K562 (cell line): ENCODE measurements around the gene PDE11A. TPM values are rescaled to one million over a fixed set of nuclear protein-coding genes. Genes with fewer than 3 reads are reported as not detected.

Experiments
- CBFB ChIP-seq: sonication (generic); formaldehyde crosslinking; IDR thresholded peaks from 2 replicates; pipeline ENCODE4 v1.4.0; 2020; ENCODE audit warnings: mild to moderate bottlenecking, missing genetic modification reagents
- CSDE1 ChIP-seq, 2 experiments: fragments of 450-650 bp; IDR thresholded peaks; 2 replicates each; pipeline ENCODE4 v1.6.1; 2016; ENCODE audit warnings: mild to moderate bottlenecking in 1 of 2
- FOXA1 ChIP-seq: fragments of 450-650 bp; IDR thresholded peaks from 2 replicates; pipeline ENCODE4 v1.6.1; 2016; ENCODE audit warnings: mild to moderate bottlenecking, borderline replicate concordance
- FOXJ3 ChIP-seq: sonication (generic); formaldehyde crosslinking; IDR thresholded peaks from 2 replicates; pipeline ENCODE4 v1.4.0; 2020; ENCODE audit warnings: mild to moderate bottlenecking, missing genetic modification reagents
- GABPA ChIP-seq: fragments of 200-800 bp; sonication (Bioruptor generic); conservative IDR thresholded peaks from 2 replicates; pipeline ENCODE4 v1.6.1; 2016; ENCODE audit warnings: low read depth, missing genetic modification characterization, missing compliant biosample characterization
- GTF2B ChIP-seq: IDR thresholded peaks from 2 replicates; pipeline ENCODE4 v1.6.1; 2011; ENCODE audit not compliant: insufficient read length; ENCODE audit errors: extremely low read depth
- HDAC8 ChIP-seq: fragments of 450-650 bp; IDR thresholded peaks from 2 replicates; pipeline ENCODE4 v1.6.1; 2016; ENCODE audit warnings: mild to moderate bottlenecking, missing genetic modification characterization, moderate library complexity, missing compliant biosample characterization
- HES1 ChIP-seq: fragments of 450-650 bp; IDR thresholded peaks from 2 replicates; pipeline ENCODE4 v1.6.1; 2016; ENCODE audit warnings: low read depth, mild to moderate bottlenecking, moderate library complexity
- ILF3 ChIP-seq: fragments of 450-650 bp; IDR thresholded peaks from 2 replicates; pipeline ENCODE4 v1.6.1; 2018; ENCODE audit warnings: antibody characterized with exemption, mild to moderate bottlenecking, moderate library complexity, borderline replicate concordance
- IRF2 ChIP-seq: sonication (generic); formaldehyde crosslinking; IDR thresholded peaks from 2 replicates; pipeline ENCODE4 v1.8.1; 2022; ENCODE audit warnings: mild to moderate bottlenecking, missing genetic modification reagents
- KDM4B ChIP-seq, 2 experiments: fragments of 450-650 bp in 1 of 2; sonication (generic) in 1 of 2; IDR thresholded peaks; 2 replicates each; pipeline ENCODE4 v1.6.1; 2016 to 2017; ENCODE audit warnings: borderline replicate concordance in 2 of 2, antibody characterized with exemption in 1 of 2, low read depth in 1 of 2, mild to moderate bottlenecking in 1 of 2
- NELFE ChIP-seq: IDR thresholded peaks from 2 replicates; pipeline ENCODE4 v1.6.1; 2011; ENCODE audit warnings: mild to moderate bottlenecking; ENCODE audit not compliant: insufficient read depth, insufficient read length
- POLR3A ChIP-seq: IDR thresholded peaks from 2 replicates; pipeline ENCODE4 v1.6.1; 2011; ENCODE audit warnings: borderline replicate concordance, mild to moderate bottlenecking, moderate library complexity; ENCODE audit not compliant: insufficient read length, insufficient read depth; ENCODE audit errors: extremely low read depth
- RBBP5 ChIP-seq: fragments of 200-600 bp; sonication (generic); IDR thresholded peaks from 2 replicates; pipeline ENCODE4 v1.6.1; 2012; ENCODE audit warnings: borderline replicate concordance, mild to moderate bottlenecking, low read length, control low read depth, inconsistent platforms; ENCODE audit not compliant: insufficient read depth, poor library complexity, severe bottlenecking
- SMARCE1 ChIP-seq: fragments of 450-650 bp; IDR thresholded peaks from 2 replicates; pipeline ENCODE4 v1.7.1; 2016; ENCODE audit warnings: mild to moderate bottlenecking
- SREBF2 ChIP-seq: sonication (generic); formaldehyde crosslinking; IDR thresholded peaks from 2 replicates; pipeline ENCODE4 v1.4.0; 2020; ENCODE audit warnings: mild to moderate bottlenecking, missing genetic modification reagents
- SRSF9 ChIP-seq: fragments of 200-400 bp; formaldehyde crosslinking; IDR thresholded peaks from 2 replicates; pipeline ENCODE4 v1.6.1; 2017; ENCODE audit warnings: low read depth, low read length, borderline replicate concordance
- TEAD4 ChIP-seq, 2 experiments: sonication (generic) in 1 of 2; formaldehyde crosslinking in 1 of 2; IDR thresholded peaks; 2 replicates each; pipeline versions ENCODE4 v1.6.1 to v1.8.0; 2012 to 2022; ENCODE audit warnings: borderline replicate concordance in 1 of 2, inconsistent platforms in 1 of 2, low read length in 1 of 2, mild to moderate bottlenecking in 1 of 2, missing genetic modification reagents in 1 of 2
- TFE3 ChIP-seq: fragments of 450-650 bp; formaldehyde crosslinking; IDR thresholded peaks from 2 replicates; pipeline ENCODE4 v1.4.0; 2020; ENCODE audit warnings: mild to moderate bottlenecking, mixed read lengths
- THRAP3 ChIP-seq: fragments of 450-650 bp; IDR thresholded peaks from 2 replicates; pipeline ENCODE4 v1.6.1; 2016; ENCODE audit warnings: mild to moderate bottlenecking, inconsistent platforms, borderline replicate concordance
- THRB ChIP-seq: fragments of 450-650 bp; formaldehyde crosslinking; conservative IDR thresholded peaks from 2 replicates; pipeline ENCODE4 v1.4.0; 2022; ENCODE audit warnings: mild to moderate bottlenecking, missing genetic modification characterization
- TRIM24 ChIP-seq, 2 experiments: fragments of 450-650 bp; IDR thresholded peaks; 2 replicates each; pipeline ENCODE4 v1.6.1; 2016
- ZNF121 ChIP-seq: sonication (generic); formaldehyde crosslinking; conservative IDR thresholded peaks from 2 replicates; pipeline ENCODE4 v1.8.0; 2022; ENCODE audit warnings: missing genetic modification reagents
- ZNF24 ChIP-seq: fragments of 450-650 bp; IDR thresholded peaks from 2 replicates; pipeline ENCODE4 v1.6.1; 2016
- ZNF707 ChIP-seq: fragments of 250-450 bp; sonication (Bioruptor Pico); conservative IDR thresholded peaks from 2 replicates; pipeline ENCODE4 v1.8.0; 2022; ENCODE audit warnings: inconsistent platforms, mild to moderate bottlenecking, moderate library complexity
- ZZZ3 ChIP-seq: fragments of 450-650 bp; IDR thresholded peaks from 2 replicates; pipeline ENCODE4 v1.6.1; 2016; ENCODE audit warnings: antibody characterized with exemption, mild to moderate bottlenecking, moderate library complexity
- polyA plus RNA-seq, 8 experiments: library from polyadenylated mRNA; depleted of rRNA in 4 of 8; stranded (reverse) in 5 of 8; unstranded in 3 of 8; fragments of >200 nt; fragmentation: Nextera tagmentation in 2 of 8; fragmentation: Illumina TruSeq in 1 of 8; extraction: Ambion mirVana in 2 of 8; extraction: Trizol in 1 of 8; gene quantifications; 2 replicates each; pipeline versions ENCODE4 v1.2.1 to v1.2.3, GENCODE V29; 2011 to 2014; ENCODE audit warnings: inconsistent platforms in 1 of 8, missing spikeins in 1 of 8
- total RNA-seq, 7 experiments: library from RNA; depleted of rRNA in 6 of 7; stranded (reverse); fragments of >200 nt in 6 of 7; fragmentation: Illumina TruSeq in 2 of 7; extraction: Trizol in 2 of 7; gene quantifications; 2 replicates each; pipeline versions ENCODE4 v1.2.1 to v1.2.3, GENCODE V29; 2011 to 2021; ENCODE audit warnings: low replicate concordance in 1 of 7

Gene PDE11A
- total and polyA plus RNA-seq, 9 of the 15 experiments (the other 6 are each of a cell fraction or from before 2014, with no cell fraction given): 3.2 to 22.1 (median 5.7) TPM

DNA sequence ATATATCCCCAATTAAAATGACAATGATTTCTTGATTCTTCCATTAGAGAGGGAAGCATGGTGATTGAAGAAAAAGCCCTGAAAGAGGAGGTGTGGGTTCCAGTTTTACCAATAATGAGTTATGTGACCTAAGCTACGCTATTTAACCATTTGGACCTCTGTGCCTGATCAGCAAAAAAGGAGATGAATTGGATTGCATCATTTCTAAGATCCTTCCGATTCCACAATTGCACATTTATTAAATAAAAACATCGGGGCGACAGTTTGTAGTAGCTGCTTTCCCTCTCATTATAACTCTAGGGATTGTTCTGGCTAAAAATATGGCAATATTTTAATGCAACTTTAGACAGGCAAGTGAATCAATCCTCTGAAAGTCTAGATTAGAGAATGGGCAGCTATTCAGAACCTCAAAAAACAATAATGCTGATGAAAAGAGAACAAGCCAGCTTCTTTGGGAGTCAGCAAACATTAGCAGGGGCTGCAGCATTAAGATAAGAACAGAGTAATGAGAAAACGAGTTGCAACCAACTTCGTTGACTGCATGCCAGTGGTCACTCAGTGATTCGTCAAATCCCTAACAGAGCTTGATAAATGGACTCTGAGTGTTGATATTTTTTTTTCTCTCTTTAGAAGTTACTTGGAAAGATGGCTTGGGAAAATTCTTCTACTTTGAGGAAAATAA, 378.8 kb downstream of the PDE11A start (continued):
- no peak for TF ChIP-seq HDAC8
- no peak for TF ChIP-seq NELFE
- no peak; the same call in 1 of the 2 replicates for TF ChIP-seq GABPA
- no peak for TF ChIP-seq RBBP5
- TF ChIP-seq FOXA1: no peak
- TF ChIP-seq THRB (CRISPR knock-in tag): no peak
- TF ChIP-seq GTF2B: no peak
- no peak for TF ChIP-seq KDM4B (IDR thresholded peaks at IDR 0.05; ENCODE audit: borderline replicate concordance in 2 of 2, low read depth in 1 of 2)
- no peak for TF ChIP-seq IRF2 (CRISPR knock-in tag)
- no peak for TF ChIP-seq FOXJ3 (CRISPR knock-in tag)
- no peak for TF ChIP-seq ZNF707 (CRISPR knock-in tag)
- TF ChIP-seq TFE3 (CRISPR knock-in tag): no peak
- TF ChIP-seq ZNF121: no peak
- peak; percentile 81 to 90 for TF ChIP-seq TRIM24 (IDR thresholded peaks at IDR 0.05)
- no peak for TF ChIP-seq ILF3
- TF ChIP-seq ZNF24: peak; percentile 82
- TF ChIP-seq SMARCE1: peak; percentile 97
- TF ChIP-seq ZZZ3: no peak
- TF ChIP-seq TEAD4 (IDR thresholded peaks at IDR 0.05; ENCODE audit: low read length): peak; percentile 97
- TF ChIP-seq TEAD4 (CRISPR knock-in tag; IDR thresholded peaks at IDR 0.05; ENCODE audit: borderline replicate concordance): no peak
- peak; percentile 98 for TF ChIP-seq HES1
- no peak for TF ChIP-seq CBFB (CRISPR knock-in tag)
- no peak for TF ChIP-seq POLR3A
- TF ChIP-seq SRSF9: no peak
- no peak for TF ChIP-seq THRAP3
- no peak for TF ChIP-seq SREBF2
- no peak for TF ChIP-seq CSDE1 (IDR thresholded peaks at IDR 0.05)
